GM18951 (cell line): ENCODE measurements around the gene NPEPPS.

Experiments used
- POLR2A ChIP-seq: IDR thresholded peaks from 4 replicates; pipeline ENCODE4 v1.6.1; 2011; ENCODE audit warnings: mild to moderate bottlenecking; ENCODE audit not compliant: insufficient read length, insufficient read depth; ENCODE audit errors: extremely low read depth
- in situ Hi-C: fragments of 300-500 bp; cut with MboI; formaldehyde crosslinking; loops from one replicate; pipeline ENCODE4 v1.12.0; 2022; ENCODE audit warnings: low sequenced_read_pairs, mixed read lengths, inconsistent platforms; ENCODE audit not compliant: unreplicated experiment

The NPEPPS gene

GRCh38 chr17:47654991-47655390, 124.1 kb downstream of the NPEPPS start:
- TF ChIP-seq POLR2A, result no peak
- in situ Hi-C loops, result no loop called here

DNA sequence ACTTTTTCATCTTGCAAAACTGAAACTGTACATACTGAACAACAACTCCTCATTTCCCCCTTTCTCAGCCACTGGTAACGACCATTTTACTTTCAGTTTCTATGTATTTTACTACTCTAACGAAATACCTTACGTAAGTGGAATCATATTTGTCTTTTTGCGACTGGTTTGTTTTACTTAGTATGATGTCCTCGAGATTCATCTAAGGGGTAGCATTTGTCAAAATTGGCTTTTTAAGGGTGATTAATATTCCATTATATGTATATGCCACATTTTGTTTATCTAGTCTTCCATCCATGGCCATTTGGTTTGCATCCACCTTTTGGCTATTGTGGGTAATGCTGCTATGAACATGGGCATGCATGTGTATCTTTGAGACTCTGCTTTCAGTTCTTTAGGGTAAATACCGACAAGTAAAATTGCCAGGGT, 129.2 kb downstream of the NPEPPS start:
- no peak for TF ChIP-seq POLR2A
- in situ Hi-C loops, result no loop called here

GRCh38 chr17:47663912-47664623, 133.2 kb downstream of the NPEPPS start:
- in situ Hi-C loops, result no loop called here
- TF ChIP-seq POLR2A, result no peak

GRCh38 chr17:47664624-47664941, 133.7 kb downstream of the NPEPPS start:
- in situ Hi-C loops, result no loop called here
- no peak for TF ChIP-seq POLR2A

- in situ Hi-C loops, result no loop called here
- no peak for TF ChIP-seq POLR2A
Measured at GRCh38 chr17:47665655-47666054, 134.7 kb downstream of the NPEPPS start.

GRCh38 chr17:47669081-47669480, 138.2 kb downstream of the NPEPPS start:
- in situ Hi-C loops, result no loop called here
- TF ChIP-seq POLR2A, result no peak

GRCh38 chr17:47670064-47670463, 139.2 kb downstream of the NPEPPS start:
- in situ Hi-C loops, result no loop called here
- TF ChIP-seq POLR2A, result no peak
